ENCODE results near the gene GALNT11. TPM values are rescaled to one million over a fixed set of nuclear protein-coding genes. Genes with fewer than 3 reads are reported as not detected.

Gene GALNT11
- total RNA-seq, result 10 to 100 TPM; 23.5 to 26.8 (median 26.1) TPM
- polyA plus RNA-seq, result 18.1 TPM
- long read RNA-seq, donor 1, transcript GALNT11-205 (12 exons, 2,727 nt), result major isoform, 40 of 64 reads
- long read RNA-seq, donor 1, partial matches to known transcripts, result 6 of 64 reads
- long read RNA-seq, donor 1, other reads (novel, unspliced or antisense), result 18 of 64 reads
- long read RNA-seq, donor 2, transcript GALNT11-205 (12 exons, 2,727 nt), result major isoform, 10 of 22 reads
- long read RNA-seq, donor 2, partial matches to known transcripts, result 5 of 22 reads
- long read RNA-seq, donor 2, other reads (novel, unspliced or antisense), result 7 of 22 reads
- long read RNA-seq, donor 3, transcript GALNT11-205 (12 exons, 2,727 nt), result major isoform, 92 of 142 reads
- long read RNA-seq, donor 3, partial matches to known transcripts, result 19 of 142 reads
- long read RNA-seq, donor 3, other reads (novel, unspliced or antisense), result 31 of 142 reads
- long read RNA-seq, donor 4, transcript GALNT11-205 (12 exons, 2,727 nt), result major isoform, 17 of 26 reads
- long read RNA-seq, donor 4, partial matches to known transcripts, result 2 of 26 reads
- long read RNA-seq, donor 4, other reads (novel, unspliced or antisense), result 7 of 26 reads

- ATAC-seq, result peak; percentile 99
- 3% methylated on average over 84 of the region's 84 CpGs for WGBS
- Histone ChIP-seq H3K9me3 (ENCODE audit: control insufficient read depth, low read length) (no peaks in the 10 kb centered on the region), H3K4me1 (ENCODE audit: control insufficient read depth, insufficient read depth, low read length) (peaks cover 3% of the 10 kb centered on the region), H3K27me3 (ENCODE audit: control insufficient read depth, insufficient read depth) (no peaks in the 10 kb centered on the region), H3K4me3 (ENCODE audit: low read length) (peak within 1 kb of the TSS; percentile 58), H3K27ac (ENCODE audit: low read length) (peak within 1 kb of the TSS; percentile 65)
- intact Hi-C loops (cut with DNase I), result no loop called here
- DNase-seq, result peak; percentile 89 to 96 (median 95)
These were observed at the start of gene GALNT11 for GRCh38 chr7:152025077-152025936. GALNT11 (plus strand) TSS chr7:152025674; CDS start chr7:152094228, 68,554 bp downstream.

GRCh38 chr7:151978616-151979015, 46.9 kb upstream of the GALNT11 start:
- Histone ChIP-seq H3K27ac (ENCODE audit: low read length) (no peak overlapping the region), H3K4me1 (ENCODE audit: control insufficient read depth, insufficient read depth, low read length) (no peaks in the 10 kb centered on the region), H3K4me3 (ENCODE audit: low read length) (no peak overlapping the region), H3K27me3 (ENCODE audit: control insufficient read depth, insufficient read depth) (no peaks in the 10 kb centered on the region), H3K9me3 (ENCODE audit: control insufficient read depth, low read length) (no peaks in the 10 kb centered on the region)
- no peak for DNase-seq
- intact Hi-C loops (cut with DNase I), result no loop called here
- WGBS, result 69% methylated on average over 4 of the region's 4 CpGs
- no peak for ATAC-seq

GRCh38 chr7:151981223-151981622, 44.3 kb upstream of the GALNT11 start:
- ATAC-seq (no peak), DNase-seq (no peak)
- H3K27ac ChIP-seq (ENCODE audit: low read length), result no peak overlapping the region
- H3K4me3 ChIP-seq (ENCODE audit: low read length), result no peak overlapping the region
- intact Hi-C loops (cut with DNase I), result no loop called here
- no peaks in the 10 kb centered on the region for H3K27me3 ChIP-seq (ENCODE audit: control insufficient read depth, insufficient read depth)
- H3K9me3 ChIP-seq (ENCODE audit: control insufficient read depth, low read length), result no peaks in the 10 kb centered on the region
- WGBS, result 79% methylated on average over 3 of the region's 3 CpGs
- no peaks in the 10 kb centered on the region for H3K4me1 ChIP-seq (ENCODE audit: control insufficient read depth, insufficient read depth, low read length)

- ATAC-seq (no peak), DNase-seq (no peak)
- Histone ChIP-seq H3K9me3 (ENCODE audit: control insufficient read depth, low read length) (no peaks in the 10 kb centered on the region), H3K4me1 (ENCODE audit: control insufficient read depth, insufficient read depth, low read length) (no peaks in the 10 kb centered on the region), H3K4me3 (ENCODE audit: low read length) (no peak overlapping the region), H3K27me3 (ENCODE audit: control insufficient read depth, insufficient read depth) (no peaks in the 10 kb centered on the region), H3K27ac (ENCODE audit: low read length) (no peak overlapping the region)
- WGBS, result 72% methylated on average over 5 of the region's 5 CpGs
- intact Hi-C loops (cut with DNase I), result no loop called here
These were observed 42.7 kb upstream of the GALNT11 start for GRCh38 chr7:151982806-151983205.

- Histone ChIP-seq H3K4me1 (ENCODE audit: control insufficient read depth, insufficient read depth, low read length) (no peaks in the 10 kb centered on the region), H3K27ac (ENCODE audit: low read length) (no peak overlapping the region), H3K4me3 (ENCODE audit: low read length) (no peak overlapping the region), H3K9me3 (ENCODE audit: control insufficient read depth, low read length) (no peaks in the 10 kb centered on the region), H3K27me3 (ENCODE audit: control insufficient read depth, insufficient read depth) (no peaks in the 10 kb centered on the region)
- WGBS, result 80% methylated on average over 3 of the region's 3 CpGs
- DNase-seq (no peak), ATAC-seq (no peak)
- intact Hi-C loops (cut with DNase I), result no loop called here
These were observed 40.9 kb upstream of the GALNT11 start for GRCh38 chr7:151984612-151985011.

- no peak overlapping the region for H3K27ac ChIP-seq (ENCODE audit: low read length)
- no peaks in the 10 kb centered on the region for H3K4me1 ChIP-seq (ENCODE audit: control insufficient read depth, insufficient read depth, low read length)
- no peaks in the 10 kb centered on the region for H3K27me3 ChIP-seq (ENCODE audit: control insufficient read depth, insufficient read depth)
- intact Hi-C loops (cut with DNase I), result no loop called here
- WGBS, result 45% methylated on average over 18 of the region's 18 CpGs
- no peak overlapping the region for H3K4me3 ChIP-seq (ENCODE audit: low read length)
- peak; percentile 75 to 78 for ATAC-seq
- peak; percentile 74 to 81 (median 79) for DNase-seq
- no peaks in the 10 kb centered on the region for H3K9me3 ChIP-seq (ENCODE audit: control insufficient read depth, low read length)
These were observed 37.5 kb upstream of the GALNT11 start for GRCh38 chr7:151987748-151988529.

GRCh38 chr7:151992375-151992774, 33.1 kb upstream of the GALNT11 start:
- Histone ChIP-seq H3K9me3 (ENCODE audit: control insufficient read depth, low read length) (no peaks in the 10 kb centered on the region), H3K4me1 (ENCODE audit: control insufficient read depth, insufficient read depth, low read length) (no peaks in the 10 kb centered on the region), H3K4me3 (ENCODE audit: low read length) (no peak overlapping the region), H3K27me3 (ENCODE audit: control insufficient read depth, insufficient read depth) (no peaks in the 10 kb centered on the region), H3K27ac (ENCODE audit: low read length) (no peak overlapping the region)
- intact Hi-C loops (cut with DNase I), result no loop called here
- 12% methylated on average over 12 of the region's 12 CpGs for WGBS
- peak; percentile 66 to 86 (median 85) for DNase-seq
- ATAC-seq, result peak; percentile 89 to 91

- no peaks in the 10 kb centered on the region for H3K9me3 ChIP-seq (ENCODE audit: control insufficient read depth, low read length)
- no peaks in the 10 kb centered on the region for H3K4me1 ChIP-seq (ENCODE audit: control insufficient read depth, insufficient read depth, low read length)
- no peak overlapping the region for H3K27ac ChIP-seq (ENCODE audit: low read length)
- no peaks in the 10 kb centered on the region for H3K27me3 ChIP-seq (ENCODE audit: control insufficient read depth, insufficient read depth)
- H3K4me3 ChIP-seq (ENCODE audit: low read length), result no peak overlapping the region
- DNase-seq (no peak), ATAC-seq (peak in 1 of 2 donors; percentile 28)
- intact Hi-C loops (cut with DNase I), result no loop called here
- WGBS, result 51% methylated on average over 14 of the region's 14 CpGs
These were observed 31.3 kb upstream of the GALNT11 start for GRCh38 chr7:151993977-151994676.

GRCh38 chr7:151999424-152000090, 25.9 kb upstream of the GALNT11 start:
- DNase-seq (no peak), ATAC-seq (peak; percentile 43 to 61)
- intact Hi-C loops (cut with DNase I), result no loop called here
- 58% methylated on average over 6 of the region's 6 CpGs for WGBS
- Histone ChIP-seq H3K27me3 (ENCODE audit: control insufficient read depth, insufficient read depth) (no peaks in the 10 kb centered on the region), H3K4me1 (ENCODE audit: control insufficient read depth, insufficient read depth, low read length) (no peaks in the 10 kb centered on the region), H3K9me3 (ENCODE audit: control insufficient read depth, low read length) (no peaks in the 10 kb centered on the region), H3K27ac (ENCODE audit: low read length) (no peak overlapping the region), H3K4me3 (ENCODE audit: low read length) (no peak overlapping the region)

All from right cardiac atrium (tissue), 5 donors.